ENCODE results near the gene TEC.

DNA sequence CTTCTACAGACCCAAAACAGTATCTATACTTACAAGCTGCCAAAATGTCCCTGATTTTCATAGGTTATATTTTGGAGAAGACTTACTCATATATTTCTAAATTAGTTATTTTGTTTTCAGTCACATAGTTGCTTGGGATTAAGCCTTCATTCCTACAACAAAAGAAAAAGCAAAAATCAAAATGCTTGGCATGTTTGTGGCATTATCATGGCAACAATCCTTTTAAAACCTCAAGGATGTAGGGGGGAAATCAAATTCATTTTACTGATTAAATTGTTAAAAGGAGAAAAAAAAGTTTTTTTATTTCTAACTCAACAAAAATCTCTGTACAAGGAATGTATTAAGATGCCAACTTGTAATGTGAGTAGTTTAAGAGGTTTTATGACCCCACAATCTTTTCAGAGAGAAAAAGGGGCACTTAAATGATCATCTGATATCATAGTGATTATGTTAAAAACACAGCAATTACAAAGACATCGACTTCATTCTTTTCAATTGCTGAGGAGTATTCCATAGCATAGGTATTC lies 159.1 kb downstream of the TEC start:
- TF ChIP-seq POLR2AphosphoS5 (IDR thresholded peaks at IDR 0.05; ENCODE audit: low read depth, low read length) (no peak), SIN3A (IDR thresholded peaks at IDR 0.05; ENCODE audit: borderline replicate concordance, insufficient read depth, low read length) (no peak), FOXP2 (optimal IDR thresholded peaks at IDR 0.05; ENCODE audit: borderline replicate concordance, extremely low read depth, extremely low read length, insufficient read depth) (no peak), TAF1 (IDR thresholded peaks at IDR 0.05; ENCODE audit: borderline replicate concordance, insufficient read depth, low read length) (no peak)
- TF ChIP-seq, protein P1, sequence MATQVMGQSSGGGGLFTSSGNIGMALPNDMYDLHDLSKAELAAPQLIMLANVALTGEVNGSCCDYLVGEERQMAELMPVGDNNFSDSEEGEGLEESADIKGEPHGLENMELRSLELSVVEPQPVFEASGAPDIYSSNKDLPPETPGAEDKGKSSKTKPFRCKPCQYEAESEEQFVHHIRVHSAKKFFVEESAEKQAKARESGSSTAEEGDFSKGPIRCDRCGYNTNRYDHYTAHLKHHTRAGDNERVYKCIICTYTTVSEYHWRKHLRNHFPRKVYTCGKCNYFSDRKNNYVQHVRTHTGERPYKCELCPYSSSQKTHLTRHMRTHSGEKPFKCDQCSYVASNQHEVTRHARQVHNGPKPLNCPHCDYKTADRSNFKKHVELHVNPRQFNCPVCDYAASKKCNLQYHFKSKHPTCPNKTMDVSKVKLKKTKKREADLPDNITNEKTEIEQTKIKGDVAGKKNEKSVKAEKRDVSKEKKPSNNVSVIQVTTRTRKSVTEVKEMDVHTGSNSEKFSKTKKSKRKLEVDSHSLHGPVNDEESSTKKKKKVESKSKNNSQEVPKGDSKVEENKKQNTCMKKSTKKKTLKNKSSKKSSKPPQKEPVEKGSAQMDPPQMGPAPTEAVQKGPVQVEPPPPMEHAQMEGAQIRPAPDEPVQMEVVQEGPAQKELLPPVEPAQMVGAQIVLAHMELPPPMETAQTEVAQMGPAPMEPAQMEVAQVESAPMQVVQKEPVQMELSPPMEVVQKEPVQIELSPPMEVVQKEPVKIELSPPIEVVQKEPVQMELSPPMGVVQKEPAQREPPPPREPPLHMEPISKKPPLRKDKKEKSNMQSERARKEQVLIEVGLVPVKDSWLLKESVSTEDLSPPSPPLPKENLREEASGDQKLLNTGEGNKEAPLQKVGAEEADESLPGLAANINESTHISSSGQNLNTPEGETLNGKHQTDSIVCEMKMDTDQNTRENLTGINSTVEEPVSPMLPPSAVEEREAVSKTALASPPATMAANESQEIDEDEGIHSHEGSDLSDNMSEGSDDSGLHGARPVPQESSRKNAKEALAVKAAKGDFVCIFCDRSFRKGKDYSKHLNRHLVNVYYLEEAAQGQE (IDR thresholded peaks at IDR 0.05; ENCODE audit: insufficient read depth in 1 of 2, low read depth in 2 of 2, low read length in 2 of 2) = no peak
